Measurements from ENCODE around the gene TMSB4Y. TPM values are rescaled to one million over a fixed set of nuclear protein-coding genes. Genes with fewer than 3 reads are reported as not detected.
A peak's percentile ranks its signal among the peaks of the same experiment; 100 is the strongest.

TMSB4Y gene
- 1 to 10 TPM; 1.1 to 2.8 (median 1.7) TPM for total RNA-seq
- polyA plus RNA-seq, result not detected
- not detected for total RNA-seq

- H3K9me3 Mint-ChIP-seq, result no peaks in the 10 kb centered on the region
- POLR2A ChIA-PET, result interaction anchor here (0.9 to 2.5 kb wide), 8 partner anchors 47 to 1752 kb away, joined by 3 to 25 read pairs (median 4); partner anchors contain the start of genes DDX3Y and UTY
- H3K4me1 ChIP-seq (ENCODE audit: control insufficient read depth in 2 of 2, insufficient read depth in 2 of 2, low read length in 2 of 2), result peaks cover 8 to 11% of the 10 kb centered on the region in 2 donors
- peak; percentile 92 for ATAC-seq
- no peaks in the 10 kb centered on the region for H3K27me3 Mint-ChIP-seq
- H3K36me3 ChIP-seq (ENCODE audit: control insufficient read depth in 2 of 3, insufficient read depth in 3 of 3, low read length in 3 of 3), result no peaks in the 10 kb centered on the region
- H3K27ac ChIP-seq (ENCODE audit: low read depth, low read length), result peak within 1 kb of the TSS; percentile 79
- peak in 4 of 9 donors; percentile 54 to 83 (median 72) for DNase-seq
- peak within 1 kb of the TSS in 5 of 9 donors; percentile 96 to 98 (median 97) for H3K27ac Mint-ChIP-seq
- H3K9me3 ChIP-seq (ENCODE audit: control insufficient read depth in 2 of 3, low read length in 3 of 3), result no peaks in the 10 kb centered on the region
- CTCF ChIA-PET, result no interaction called here
- H3K36me3 Mint-ChIP-seq, result no peaks in the 10 kb centered on the region
- no peaks in the 10 kb centered on the region for H3K27me3 ChIP-seq (ENCODE audit: control insufficient read depth in 2 of 2, insufficient read depth in 2 of 2, low read length in 2 of 2)
- peaks cover 0 to 18% (median 7%) of the 10 kb centered on the region in 7 donors for H3K4me1 Mint-ChIP-seq
- H3K4me3 Mint-ChIP-seq, result peak within 1 kb of the TSS in 5 of 10 donors; percentile 85 to 94 (median 92)
- intact Hi-C loops (cut with micrococcal nuclease), result loop anchor here (1.0 to 10.0 kb wide), 8 partner anchors 49 to 1721 kb away; partner anchors contain the start of genes UTY (in 2 of the 2) and DDX3Y (in 1 of the 2)
- H3K4me3 ChIP-seq (ENCODE audit: low read length), result peak within 1 kb of the TSS; percentile 94
Measured at GRCh38 chrY:13703568-13703968, at the start of gene TMSB4Y. Gene TMSB4Y (plus strand): TSS chrY:13703899.

GRCh38 chrY:13664162-13664561 lies 39.5 kb upstream of the TMSB4Y start:
- ATAC-seq (no peak), DNase-seq (no peak)
- ChIA-PET CTCF (no interaction called here), POLR2A (no interaction called here)
- Histone ChIP-seq H3K4me3 (ENCODE audit: low read length) (no peak overlapping the region), H3K4me1 (ENCODE audit: control insufficient read depth in 2 of 2, insufficient read depth in 2 of 2, low read length in 2 of 2) (no peaks in the 10 kb centered on the region), H3K9me3 (ENCODE audit: control insufficient read depth in 2 of 3, low read length in 3 of 3) (no peaks in the 10 kb centered on the region), H3K27me3 (ENCODE audit: control insufficient read depth in 2 of 2, insufficient read depth in 2 of 2, low read length in 2 of 2) (no peaks in the 10 kb centered on the region), H3K27ac (ENCODE audit: low read depth, low read length) (no peak overlapping the region), H3K36me3 (ENCODE audit: control insufficient read depth in 2 of 3, insufficient read depth in 3 of 3, low read length in 3 of 3) (no peaks in the 10 kb centered on the region)
- Mint-ChIP-seq H3K27me3 (peaks cover 0 to 4% (median 0%) of the 10 kb centered on the region in 5 donors), H3K9me3 (peaks cover 0 to under 1% (median 0%) of the 10 kb centered on the region in 11 donors), H3K27ac (no peak overlapping the region), H3K4me3 (no peak overlapping the region), H3K4me1 (no peaks in the 10 kb centered on the region), H3K36me3 (peaks cover 0 to 2% (median 0%) of the 10 kb centered on the region in 5 donors)
- intact Hi-C loops (cut with micrococcal nuclease), result no loop called here

- CTCF ChIA-PET, result no interaction called here
- Mint-ChIP-seq H3K4me1 (no peaks in the 10 kb centered on the region), H3K4me3 (no peak overlapping the region), H3K36me3 (peaks cover 0 to 3% (median 0%) of the 10 kb centered on the region in 5 donors), H3K9me3 (peaks cover 0 to 40% (median 0%) of the 10 kb centered on the region in 11 donors), H3K27me3 (peaks cover 0 to 3% (median 0%) of the 10 kb centered on the region in 5 donors), H3K27ac (no peak overlapping the region)
- no peak for ATAC-seq
- H3K4me3 ChIP-seq (ENCODE audit: low read length), result no peak overlapping the region
- POLR2A ChIA-PET, result no interaction called here
- no peaks in the 10 kb centered on the region for H3K36me3 ChIP-seq (ENCODE audit: control insufficient read depth in 2 of 3, insufficient read depth in 3 of 3, low read length in 3 of 3)
- intact Hi-C loops (cut with micrococcal nuclease), result no loop called here
- no peak for DNase-seq
- no peaks in the 10 kb centered on the region for H3K27me3 ChIP-seq (ENCODE audit: control insufficient read depth in 2 of 2, insufficient read depth in 2 of 2, low read length in 2 of 2)
- H3K27ac ChIP-seq (ENCODE audit: low read depth, low read length), result no peak overlapping the region
- no peaks in the 10 kb centered on the region for H3K9me3 ChIP-seq (ENCODE audit: control insufficient read depth in 2 of 3, low read length in 3 of 3)
- H3K4me1 ChIP-seq (ENCODE audit: control insufficient read depth in 2 of 2, insufficient read depth in 2 of 2, low read length in 2 of 2), result no peaks in the 10 kb centered on the region
Measured at GRCh38 chrY:13671122-13671521, 32.6 kb upstream of the TMSB4Y start.

- Histone ChIP-seq H3K4me1 (ENCODE audit: control insufficient read depth in 2 of 2, insufficient read depth in 2 of 2, low read length in 2 of 2) (peaks cover 8 to 11% of the 10 kb centered on the region in 2 donors), H3K27me3 (ENCODE audit: control insufficient read depth in 2 of 2, insufficient read depth in 2 of 2, low read length in 2 of 2) (no peaks in the 10 kb centered on the region), H3K27ac (ENCODE audit: low read depth, low read length) (no peak overlapping the region), H3K9me3 (ENCODE audit: control insufficient read depth in 2 of 3, low read length in 3 of 3) (no peaks in the 10 kb centered on the region), H3K36me3 (ENCODE audit: control insufficient read depth in 2 of 3, insufficient read depth in 3 of 3, low read length in 3 of 3) (no peaks in the 10 kb centered on the region), H3K4me3 (ENCODE audit: low read length) (no peak overlapping the region)
- POLR2A ChIA-PET, result interaction anchor here (0.6 kb wide), 1 partner anchor 225 kb away, joined by 3 read pairs; no protein-coding TSS in a partner anchor
- Mint-ChIP-seq H3K4me3 (peak overlapping the region in 3 of 10 donors; percentile 25 to 51 (median 39)), H3K27ac (peak overlapping the region in 3 of 9 donors; percentile 32 to 98 (median 72)), H3K36me3 (no peaks in the 10 kb centered on the region), H3K4me1 (peaks cover 0 to 18% (median 7%) of the 10 kb centered on the region in 7 donors), H3K27me3 (no peaks in the 10 kb centered on the region), H3K9me3 (no peaks in the 10 kb centered on the region)
- DNase-seq (no peak), ATAC-seq (no peak)
- CTCF ChIA-PET, result no interaction called here
- intact Hi-C loops (cut with micrococcal nuclease), result loop anchor here (2.0 to 10.0 kb wide), 7 partner anchors 50 to 1723 kb away; partner anchors contain the start of gene DDX3Y (in 1 of the 2)
Measured at GRCh38 chrY:13702276-13702675, 1.4 kb upstream of the TMSB4Y start.

GRCh38 chrY:13704121-13704930 lies 627 bp downstream of the TMSB4Y start:
- ChIA-PET CTCF (interaction anchor here (0.9 kb wide), 1 partner anchor 1532 kb away, joined by 3 read pairs; no protein-coding TSS in a partner anchor), POLR2A (interaction anchor here (0.9 to 2.5 kb wide), 8 partner anchors 47 to 1752 kb away, joined by 3 to 25 read pairs (median 4); partner anchors contain the start of genes DDX3Y and UTY)
- Histone ChIP-seq H3K27me3 (ENCODE audit: control insufficient read depth in 2 of 2, insufficient read depth in 2 of 2, low read length in 2 of 2) (no peaks in the 10 kb centered on the region), H3K4me1 (ENCODE audit: control insufficient read depth in 2 of 2, insufficient read depth in 2 of 2, low read length in 2 of 2) (peaks cover 8 to 11% of the 10 kb centered on the region in 2 donors), H3K4me3 (ENCODE audit: low read length) (peak overlapping the region; percentile 94), H3K36me3 (ENCODE audit: control insufficient read depth in 2 of 3, insufficient read depth in 3 of 3, low read length in 3 of 3) (no peaks in the 10 kb centered on the region), H3K9me3 (ENCODE audit: control insufficient read depth in 2 of 3, low read length in 3 of 3) (no peaks in the 10 kb centered on the region), H3K27ac (ENCODE audit: low read depth, low read length) (peak overlapping the region; percentile 79)
- Mint-ChIP-seq H3K27me3 (no peaks in the 10 kb centered on the region), H3K4me1 (peaks cover 0 to 18% (median 7%) of the 10 kb centered on the region in 7 donors), H3K27ac (peak overlapping the region in 5 of 9 donors; percentile 96 to 98 (median 97)), H3K4me3 (peak overlapping the region in 5 of 10 donors; percentile 85 to 94 (median 92)), H3K36me3 (no peaks in the 10 kb centered on the region), H3K9me3 (no peaks in the 10 kb centered on the region)
- intact Hi-C loops (cut with micrococcal nuclease), result loop anchor here (1.0 to 10.0 kb wide), 6 partner anchors 47 to 1720 kb away; no protein-coding TSS in a partner anchor
- DNase-seq, result peak in 3 of 9 donors; percentile 12 to 22 (median 19)
- peak; percentile 38 for ATAC-seq

GRCh38 chrY:13705197-13705596 lies 1.5 kb downstream of the TMSB4Y start:
- Mint-ChIP-seq H3K27me3 (no peaks in the 10 kb centered on the region), H3K27ac (peak overlapping the region in 5 of 9 donors; percentile 83 to 98 (median 97)), H3K4me1 (peaks cover 0 to 18% (median 7%) of the 10 kb centered on the region in 7 donors), H3K9me3 (no peaks in the 10 kb centered on the region), H3K4me3 (peak overlapping the region in 5 of 10 donors; percentile 85 to 94 (median 92)), H3K36me3 (peaks cover 0 to 2% (median 0%) of the 10 kb centered on the region in 5 donors)
- POLR2A ChIA-PET, result interaction anchor here (2.5 kb wide), 1 partner anchor 226 kb away, joined by 25 read pairs; the partner anchor contains the start of gene UTY
- H3K27ac ChIP-seq (ENCODE audit: low read depth, low read length), result no peak overlapping the region
- ATAC-seq (no peak), DNase-seq (no peak)
- CTCF ChIA-PET, result no interaction called here
- no peaks in the 10 kb centered on the region for H3K27me3 ChIP-seq (ENCODE audit: control insufficient read depth in 2 of 2, insufficient read depth in 2 of 2, low read length in 2 of 2)
- intact Hi-C loops (cut with micrococcal nuclease), result loop anchor here (2.0 to 10.0 kb wide), 4 partner anchors 270 to 1720 kb away; no protein-coding TSS in a partner anchor
- H3K4me1 ChIP-seq (ENCODE audit: control insufficient read depth in 2 of 2, insufficient read depth in 2 of 2, low read length in 2 of 2), result peaks cover 8 to 11% of the 10 kb centered on the region in 2 donors
- H3K4me3 ChIP-seq (ENCODE audit: low read length), result peak overlapping the region; percentile 94
- no peaks in the 10 kb centered on the region for H3K36me3 ChIP-seq (ENCODE audit: control insufficient read depth in 2 of 3, insufficient read depth in 3 of 3, low read length in 3 of 3)
- no peaks in the 10 kb centered on the region for H3K9me3 ChIP-seq (ENCODE audit: control insufficient read depth in 2 of 3, low read length in 3 of 3)

All from naive thymus-derived CD4-positive, alpha-beta T cell (primary cell).